Muscle of back (tissue), 11 donors: Measurements from ENCODE around the gene GOLGA8B. TPM values are rescaled to one million over a fixed set of nuclear protein-coding genes. Genes with fewer than 3 reads are reported as not detected.
"Not testable (repeated sequence)": the region's sequence is repeated elsewhere in the genome, so short reads cannot be mapped to it uniquely, and the experiment has no call there.

ENCODE experiments used
- DNase-seq, 3 donors: peaks; one replicate each; pipeline versions ENCODE4 v3.0.0 to v3.0.0-alpha.2; 2013
- polyA plus RNA-seq, 10 donors: library from polyadenylated mRNA; unstranded; fragments of 120-200 nt; gene quantifications; one replicate each; pipeline ENCODE4 v1.2.1, GENCODE V29; 2013; ENCODE audit not compliant: insufficient read length in 10 of 10

Gene GOLGA8B
- polyA plus RNA-seq, 10 donors: 8.0 to 75.8 (median 32.0) TPM

DNA sequence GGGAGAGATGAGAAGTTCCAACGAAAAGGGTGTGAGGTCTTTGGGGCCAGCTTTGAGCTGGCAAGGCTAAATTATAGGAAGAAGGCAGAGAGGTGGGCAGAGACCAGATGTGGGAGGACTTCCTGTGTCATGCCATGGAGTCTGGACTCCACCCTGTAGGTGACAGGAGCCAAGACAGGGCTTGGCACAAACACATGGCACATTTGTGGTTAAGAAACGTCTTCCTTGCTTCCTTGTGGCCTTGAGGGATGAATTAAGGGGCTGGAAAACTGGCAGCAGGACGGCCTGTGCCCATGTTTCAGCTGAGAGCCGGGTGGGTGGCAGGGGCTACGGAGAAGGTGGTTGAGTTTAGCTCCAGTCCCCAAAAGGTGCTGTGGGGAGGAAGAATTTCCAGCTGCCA lies 18.7 kb downstream of the GOLGA8B start:
- DNase-seq: not testable (repeated sequence)

DNA sequence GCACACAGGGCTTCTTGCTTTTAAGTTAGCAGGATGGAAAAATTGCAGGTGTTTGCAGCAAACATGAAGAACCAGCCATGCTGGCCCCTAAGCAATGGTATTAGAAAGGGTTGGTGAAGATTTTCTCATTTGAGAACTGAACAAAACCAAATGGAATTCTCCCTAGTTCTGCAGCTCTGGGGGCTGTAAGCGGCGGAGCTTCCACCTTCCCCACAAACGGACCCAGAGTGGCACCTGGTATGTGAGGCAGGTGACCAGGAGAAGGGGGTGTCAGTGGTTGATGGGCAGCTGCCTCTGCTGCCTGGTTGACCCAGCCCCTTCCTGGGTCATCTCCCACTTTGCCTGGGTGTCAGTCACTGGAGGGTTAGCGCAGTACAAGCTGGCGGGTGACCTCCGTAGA lies 22.6 kb downstream of the GOLGA8B start:
- DNase-seq: not testable (repeated sequence)

DNA sequence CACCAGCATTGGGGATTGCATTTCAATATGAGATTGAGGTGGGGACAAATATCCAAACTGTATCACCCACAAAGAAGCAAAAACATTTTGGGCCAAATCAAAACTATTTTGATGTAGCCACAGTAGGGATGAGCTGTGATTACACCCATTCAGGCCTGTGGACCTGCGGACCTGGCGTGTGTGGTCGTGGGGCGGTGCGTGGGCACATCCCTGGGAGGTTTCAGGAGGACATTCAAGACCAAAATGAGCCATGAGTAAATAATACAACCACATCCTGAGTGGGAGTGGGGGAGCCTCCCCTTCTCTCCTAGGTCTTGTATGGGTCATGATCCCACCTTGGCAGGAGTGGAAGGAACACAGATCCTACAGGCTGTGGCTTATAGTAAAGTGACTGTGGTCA lies 23.7 kb downstream of the GOLGA8B start:
- not testable (repeated sequence) for DNase-seq

DNA sequence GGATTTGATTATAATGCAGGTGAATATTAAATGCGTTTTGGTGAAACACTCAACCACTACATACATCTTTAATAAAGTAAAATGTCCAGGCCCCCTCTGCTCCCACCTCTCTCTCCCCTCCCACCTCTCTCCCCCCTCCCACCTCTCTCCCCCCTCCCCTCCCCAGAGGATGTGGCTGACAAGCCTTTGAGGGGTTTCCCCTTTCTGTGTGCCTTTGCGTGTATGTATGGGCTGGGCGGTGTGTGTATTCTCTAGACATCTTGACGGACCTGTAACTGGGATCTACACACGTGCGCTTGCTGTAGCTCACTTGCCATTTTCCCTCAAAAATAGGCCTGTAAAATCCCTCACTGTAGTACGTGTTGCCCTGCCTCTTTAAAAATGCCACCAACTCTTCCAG lies 28.3 kb downstream of the GOLGA8B start:
- DNase-seq: not testable (repeated sequence)

DNA sequence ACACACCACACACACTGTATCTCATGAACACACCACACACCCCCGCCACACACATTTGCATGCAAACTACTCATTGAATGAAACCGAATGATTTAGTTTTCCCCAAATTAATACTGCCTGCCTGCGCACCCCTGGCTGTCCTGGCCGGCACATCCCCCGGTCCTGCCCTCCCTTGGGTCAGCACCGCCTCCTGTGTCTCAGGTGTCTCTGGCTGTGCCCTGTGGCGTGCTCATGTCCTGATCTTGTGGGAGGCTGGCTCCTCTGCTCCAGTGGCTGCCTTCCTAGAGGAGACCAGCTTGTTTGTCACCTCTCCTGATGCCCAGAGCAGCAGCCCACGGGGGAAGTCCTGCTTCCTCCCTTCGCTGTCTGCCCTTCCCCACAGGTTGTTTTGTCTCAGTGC lies 28.7 kb downstream of the GOLGA8B start:
- not testable (repeated sequence) for DNase-seq

DNA sequence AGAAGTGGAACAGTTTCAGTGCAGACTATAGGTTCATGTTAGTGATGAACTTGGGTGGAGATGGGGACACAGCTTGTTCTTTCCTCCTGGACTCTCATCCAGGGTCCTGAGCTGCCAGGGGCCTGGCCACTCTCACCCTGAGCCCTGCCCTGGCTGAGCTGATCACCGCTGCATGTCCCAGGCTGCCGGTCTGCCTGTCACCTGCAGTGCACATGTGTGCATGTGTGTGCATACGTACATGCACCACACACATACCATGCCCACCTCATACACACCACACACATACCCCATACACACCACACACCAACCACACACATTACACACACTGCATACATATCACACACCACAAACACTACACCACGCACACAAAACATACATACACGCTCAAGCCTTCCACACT lies 29.3 kb downstream of the GOLGA8B start:
- DNase-seq: not testable (repeated sequence)

DNA sequence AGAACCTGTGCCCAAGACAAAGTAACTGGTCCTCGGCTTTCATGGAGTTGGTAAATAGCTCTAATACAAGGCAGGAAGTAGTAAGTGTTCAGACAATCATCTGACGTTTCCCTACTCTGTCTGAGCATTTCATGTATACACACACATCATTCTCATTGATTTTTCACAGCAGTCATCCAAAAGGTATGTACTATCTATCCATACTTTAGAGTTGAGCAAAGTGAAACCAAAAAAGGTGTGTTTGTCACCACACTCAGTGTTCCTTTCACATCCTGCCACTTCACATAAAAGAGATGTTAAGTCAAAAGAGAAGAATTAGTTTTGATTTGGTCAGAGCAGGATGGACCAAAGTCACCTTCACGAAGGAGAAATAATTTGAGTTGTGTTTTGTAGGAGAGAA lies 33.3 kb downstream of the GOLGA8B start:
- not testable (repeated sequence) for DNase-seq

DNA sequence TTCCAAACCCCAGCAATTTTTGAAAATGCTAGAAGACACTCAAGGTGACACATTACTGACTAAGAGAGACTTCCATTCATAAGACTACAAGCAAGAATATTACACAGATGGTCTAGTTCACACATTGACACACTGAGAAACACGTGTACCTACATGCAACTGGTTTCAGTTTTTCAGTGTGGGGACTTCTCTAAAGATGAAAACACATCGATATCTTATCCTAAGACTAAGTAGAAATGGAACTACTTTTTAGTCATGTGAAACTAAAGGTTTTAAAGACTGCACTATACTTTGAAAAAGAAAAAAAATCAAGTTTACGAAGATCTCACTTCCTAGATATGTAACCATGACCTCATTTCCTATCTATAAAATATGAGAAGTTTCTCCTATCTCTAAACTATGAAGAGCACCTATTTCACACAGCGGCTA lies 34.1 kb downstream of the GOLGA8B start:
- not testable (repeated sequence) for DNase-seq

DNA sequence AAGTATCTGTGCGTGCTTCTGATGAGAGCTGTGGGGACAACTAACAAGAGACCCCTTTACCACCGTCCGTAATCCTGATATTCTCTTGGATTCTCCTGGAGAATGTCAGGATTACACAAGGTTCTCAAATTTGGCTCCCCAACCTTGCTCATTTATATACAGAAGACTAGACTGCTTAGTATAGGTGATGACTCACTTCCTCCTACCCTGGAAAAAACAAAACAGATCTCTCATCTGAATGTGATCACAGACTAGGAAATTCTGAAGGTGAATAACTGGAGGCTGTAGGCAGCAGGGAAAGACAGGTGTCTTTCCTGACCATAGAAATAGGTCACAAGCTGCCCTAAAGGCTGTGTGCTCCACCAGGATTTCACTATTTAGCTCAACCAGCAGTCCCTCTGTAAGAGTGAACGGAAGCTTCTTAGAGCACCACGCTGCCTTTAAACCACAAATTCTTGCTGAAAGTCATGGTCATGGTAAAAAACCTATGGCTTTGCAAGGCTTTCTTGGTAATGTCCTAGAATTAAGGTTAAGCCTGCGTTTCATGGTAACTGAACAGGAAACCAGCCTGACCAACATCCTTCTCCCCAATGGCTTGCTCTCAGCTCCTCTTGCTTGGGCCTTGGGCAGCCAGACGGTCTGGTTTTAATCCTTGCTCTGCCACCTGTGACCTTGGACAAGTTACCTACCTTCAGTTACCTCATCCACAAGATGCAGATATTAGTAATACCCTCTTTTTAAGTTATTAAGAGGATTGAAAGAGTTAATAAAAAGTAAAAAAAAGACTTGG lies 39.4 kb downstream of the GOLGA8B start:
- not testable (repeated sequence) for DNase-seq

DNA sequence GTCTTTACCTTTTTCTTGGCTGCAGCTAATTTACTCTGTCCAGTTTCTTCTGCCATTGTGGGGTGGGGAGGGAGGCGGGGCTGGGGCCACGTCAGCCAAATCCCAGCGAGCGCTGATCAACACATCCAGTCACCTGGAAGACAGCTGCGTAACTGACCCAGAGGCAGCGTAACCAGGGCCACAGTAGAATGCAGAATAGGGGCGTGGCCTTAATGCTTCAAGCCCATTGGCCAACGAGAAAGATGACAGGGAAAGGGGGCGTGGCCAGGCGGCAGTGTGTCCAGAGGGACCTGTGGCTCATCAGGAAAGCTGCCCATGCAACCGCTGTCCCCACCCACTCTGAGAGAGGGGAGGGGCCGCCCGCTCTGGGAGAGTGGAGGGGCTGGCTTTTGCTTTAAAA lies 47.6 kb downstream of the GOLGA8B start:
- DNase-seq: not testable (repeated sequence)

Other genes with a start within 250 kb of the GOLGA8B start
- gene SLC12A6, start 245.9 kb downstream of the GOLGA8B start, polyA plus RNA-seq: 10 to 100 TPM; 11.8 to 25.1 (median 17.8) TPM
- gene NOP10, start 240.5 kb downstream of the GOLGA8B start, polyA plus RNA-seq: 100 to 1,000 TPM in 6 of 10 donors, 10 to 100 TPM in 4; 85.2 to 113 (median 101) TPM
- gene NUTM1, start 240.3 kb downstream of the GOLGA8B start, polyA plus RNA-seq: under 1 TPM in 3 of 10 donors, not detected in 7; 0.03 to 0.07 (median 0.05) TPM
- gene LPCAT4, start 216.5 kb downstream of the GOLGA8B start, polyA plus RNA-seq: 10 to 100 TPM; 25.2 to 43.3 (median 29.4) TPM
- gene GOLGA8A, start 145.8 kb downstream of the GOLGA8B start, polyA plus RNA-seq: 100 to 1,000 TPM in 1 of 10 donors, 10 to 100 TPM in 9; 19.4 to 113 (median 51.8) TPM
- gene GJD2, start 171.3 kb upstream of the GOLGA8B start, polyA plus RNA-seq: 1 to 10 TPM in 9 of 10 donors, under 1 TPM in 1; 0.14 to 8.9 (median 3.9) TPM
- gene ACTC1, start 211.9 kb upstream of the GOLGA8B start, polyA plus RNA-seq: over 10,000 TPM in 3 of 10 donors, 1,000 to 10,000 TPM in 7; 5,325 to 10,381 (median 8,628) TPM